ENCODE results near the gene USB1.

DNA sequence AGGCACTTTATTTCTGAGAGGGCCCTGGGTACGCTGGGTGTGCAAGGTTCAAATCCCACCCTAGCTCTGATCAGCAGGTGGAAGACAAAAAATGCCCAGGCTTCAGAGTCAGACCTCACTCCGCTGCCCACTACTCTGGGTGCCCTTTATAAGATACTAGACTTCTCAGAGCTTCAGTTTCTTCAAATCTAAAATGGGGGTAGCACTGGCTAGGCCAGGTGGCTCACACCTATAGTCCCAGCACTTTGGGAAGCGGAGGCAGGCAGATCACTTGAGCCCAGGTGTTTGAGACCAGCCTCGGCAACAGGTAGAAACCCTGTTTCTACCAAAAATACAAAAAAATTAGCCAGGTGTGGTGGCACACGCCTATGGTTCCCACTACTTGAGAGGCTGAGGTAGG is 1.7 kb downstream of the USB1 start:
- TF ChIP-seq, protein P1, sequence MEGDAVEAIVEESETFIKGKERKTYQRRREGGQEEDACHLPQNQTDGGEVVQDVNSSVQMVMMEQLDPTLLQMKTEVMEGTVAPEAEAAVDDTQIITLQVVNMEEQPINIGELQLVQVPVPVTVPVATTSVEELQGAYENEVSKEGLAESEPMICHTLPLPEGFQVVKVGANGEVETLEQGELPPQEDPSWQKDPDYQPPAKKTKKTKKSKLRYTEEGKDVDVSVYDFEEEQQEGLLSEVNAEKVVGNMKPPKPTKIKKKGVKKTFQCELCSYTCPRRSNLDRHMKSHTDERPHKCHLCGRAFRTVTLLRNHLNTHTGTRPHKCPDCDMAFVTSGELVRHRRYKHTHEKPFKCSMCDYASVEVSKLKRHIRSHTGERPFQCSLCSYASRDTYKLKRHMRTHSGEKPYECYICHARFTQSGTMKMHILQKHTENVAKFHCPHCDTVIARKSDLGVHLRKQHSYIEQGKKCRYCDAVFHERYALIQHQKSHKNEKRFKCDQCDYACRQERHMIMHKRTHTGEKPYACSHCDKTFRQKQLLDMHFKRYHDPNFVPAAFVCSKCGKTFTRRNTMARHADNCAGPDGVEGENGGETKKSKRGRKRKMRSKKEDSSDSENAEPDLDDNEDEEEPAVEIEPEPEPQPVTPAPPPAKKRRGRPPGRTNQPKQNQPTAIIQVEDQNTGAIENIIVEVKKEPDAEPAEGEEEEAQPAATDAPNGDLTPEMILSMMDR (IDR thresholded peaks at IDR 0.05; ENCODE audit: low read depth, low read length, missing input control), result no peak
- TF ChIP-seq YY1 (IDR thresholded peaks at IDR 0.05) (no peak), TAF1 (conservative IDR thresholded peaks at IDR 0.05) (no peak), JUND (IDR thresholded peaks at IDR 0.05) (no peak), GABPA (IDR thresholded peaks at IDR 0.05 in 1 of 2, conservative IDR thresholded peaks at IDR 0.05 in 1 of 2) (no peak), HNF4A (conservative IDR thresholded peaks at IDR 0.05) (no peak), EGR1 (IDR thresholded peaks at IDR 0.05; ENCODE audit: low read depth in 2 of 2) (no peak), RAD21 (IDR thresholded peaks at IDR 0.05) (no peak), RXRA (IDR thresholded peaks at IDR 0.05) (no peak), SP1 (IDR thresholded peaks at IDR 0.05) (no peak)
- TF ChIP-seq, protein P2, sequence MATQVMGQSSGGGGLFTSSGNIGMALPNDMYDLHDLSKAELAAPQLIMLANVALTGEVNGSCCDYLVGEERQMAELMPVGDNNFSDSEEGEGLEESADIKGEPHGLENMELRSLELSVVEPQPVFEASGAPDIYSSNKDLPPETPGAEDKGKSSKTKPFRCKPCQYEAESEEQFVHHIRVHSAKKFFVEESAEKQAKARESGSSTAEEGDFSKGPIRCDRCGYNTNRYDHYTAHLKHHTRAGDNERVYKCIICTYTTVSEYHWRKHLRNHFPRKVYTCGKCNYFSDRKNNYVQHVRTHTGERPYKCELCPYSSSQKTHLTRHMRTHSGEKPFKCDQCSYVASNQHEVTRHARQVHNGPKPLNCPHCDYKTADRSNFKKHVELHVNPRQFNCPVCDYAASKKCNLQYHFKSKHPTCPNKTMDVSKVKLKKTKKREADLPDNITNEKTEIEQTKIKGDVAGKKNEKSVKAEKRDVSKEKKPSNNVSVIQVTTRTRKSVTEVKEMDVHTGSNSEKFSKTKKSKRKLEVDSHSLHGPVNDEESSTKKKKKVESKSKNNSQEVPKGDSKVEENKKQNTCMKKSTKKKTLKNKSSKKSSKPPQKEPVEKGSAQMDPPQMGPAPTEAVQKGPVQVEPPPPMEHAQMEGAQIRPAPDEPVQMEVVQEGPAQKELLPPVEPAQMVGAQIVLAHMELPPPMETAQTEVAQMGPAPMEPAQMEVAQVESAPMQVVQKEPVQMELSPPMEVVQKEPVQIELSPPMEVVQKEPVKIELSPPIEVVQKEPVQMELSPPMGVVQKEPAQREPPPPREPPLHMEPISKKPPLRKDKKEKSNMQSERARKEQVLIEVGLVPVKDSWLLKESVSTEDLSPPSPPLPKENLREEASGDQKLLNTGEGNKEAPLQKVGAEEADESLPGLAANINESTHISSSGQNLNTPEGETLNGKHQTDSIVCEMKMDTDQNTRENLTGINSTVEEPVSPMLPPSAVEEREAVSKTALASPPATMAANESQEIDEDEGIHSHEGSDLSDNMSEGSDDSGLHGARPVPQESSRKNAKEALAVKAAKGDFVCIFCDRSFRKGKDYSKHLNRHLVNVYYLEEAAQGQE (IDR thresholded peaks at IDR 0.05), result no peak
- TF ChIP-seq, protein P3, sequence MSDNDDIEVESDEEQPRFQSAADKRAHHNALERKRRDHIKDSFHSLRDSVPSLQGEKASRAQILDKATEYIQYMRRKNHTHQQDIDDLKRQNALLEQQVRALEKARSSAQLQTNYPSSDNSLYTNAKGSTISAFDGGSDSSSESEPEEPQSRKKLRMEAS (IDR thresholded peaks at IDR 0.05), result no peak
- TF ChIP-seq, protein P4, sequence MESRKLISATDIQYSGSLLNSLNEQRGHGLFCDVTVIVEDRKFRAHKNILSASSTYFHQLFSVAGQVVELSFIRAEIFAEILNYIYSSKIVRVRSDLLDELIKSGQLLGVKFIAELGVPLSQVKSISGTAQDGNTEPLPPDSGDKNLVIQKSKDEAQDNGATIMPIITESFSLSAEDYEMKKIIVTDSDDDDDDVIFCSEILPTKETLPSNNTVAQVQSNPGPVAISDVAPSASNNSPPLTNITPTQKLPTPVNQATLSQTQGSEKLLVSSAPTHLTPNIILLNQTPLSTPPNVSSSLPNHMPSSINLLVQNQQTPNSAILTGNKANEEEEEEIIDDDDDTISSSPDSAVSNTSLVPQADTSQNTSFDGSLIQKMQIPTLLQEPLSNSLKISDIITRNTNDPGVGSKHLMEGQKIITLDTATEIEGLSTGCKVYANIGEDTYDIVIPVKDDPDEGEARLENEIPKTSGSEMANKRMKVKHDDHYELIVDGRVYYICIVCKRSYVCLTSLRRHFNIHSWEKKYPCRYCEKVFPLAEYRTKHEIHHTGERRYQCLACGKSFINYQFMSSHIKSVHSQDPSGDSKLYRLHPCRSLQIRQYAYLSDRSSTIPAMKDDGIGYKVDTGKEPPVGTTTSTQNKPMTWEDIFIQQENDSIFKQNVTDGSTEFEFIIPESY (IDR thresholded peaks at IDR 0.05), result no peak
- TF ChIP-seq, protein P5, sequence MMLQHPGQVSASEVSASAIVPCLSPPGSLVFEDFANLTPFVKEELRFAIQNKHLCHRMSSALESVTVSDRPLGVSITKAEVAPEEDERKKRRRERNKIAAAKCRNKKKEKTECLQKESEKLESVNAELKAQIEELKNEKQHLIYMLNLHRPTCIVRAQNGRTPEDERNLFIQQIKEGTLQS (IDR thresholded peaks at IDR 0.05), result no peak

Measured in liver (tissue), 3 donors.